HG02938 (cell line): ENCODE measurements around the gene VASH1.

Experiments used
- ATAC-seq: cut with Tn5 transposase; IDR thresholded peaks from one replicate; pipeline ENCODE4 v1.9.1; 2021; ENCODE audit warnings: mild to moderate bottlenecking, moderate library complexity; ENCODE audit not compliant: unreplicated experiment

Gene VASH1

DNA sequence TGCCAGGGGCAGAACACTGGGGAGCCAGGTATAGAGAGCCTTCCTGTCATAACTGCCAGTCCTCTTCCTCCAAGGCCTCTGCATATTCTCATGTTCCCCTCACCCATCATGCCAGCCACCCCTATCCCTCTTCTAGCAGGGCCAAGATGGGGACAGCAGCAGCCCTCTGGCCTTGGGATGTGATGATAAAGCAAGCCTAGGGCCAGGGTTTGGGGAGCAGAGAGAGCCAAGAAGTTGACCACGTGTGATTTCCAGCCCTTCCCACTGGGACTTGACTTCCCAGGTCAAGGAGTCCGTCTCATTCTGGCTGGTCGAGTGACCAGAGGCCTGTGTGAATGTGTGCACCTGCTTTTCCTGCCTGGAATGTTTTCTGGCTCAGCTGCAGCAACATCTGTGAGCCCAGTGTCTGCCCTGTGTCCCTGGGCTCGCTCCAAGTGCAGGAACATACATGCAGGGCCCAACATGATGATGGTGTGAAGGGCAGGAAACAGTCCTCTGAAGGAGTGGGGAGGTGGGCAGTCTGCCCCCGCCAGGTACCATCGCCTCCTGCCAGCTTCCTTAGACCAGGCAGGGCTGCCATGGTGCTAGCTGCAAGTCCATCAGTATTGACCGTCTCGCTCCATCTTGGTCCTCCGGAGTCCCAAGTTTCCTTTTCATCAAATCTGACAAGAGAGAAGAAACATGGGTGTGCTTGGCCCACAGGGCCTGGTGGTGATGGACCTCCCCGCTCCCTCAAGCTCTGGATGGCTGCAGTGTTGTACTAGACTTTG lies 21.0 kb downstream of the VASH1 start:
- ATAC-seq, result no peak

DNA sequence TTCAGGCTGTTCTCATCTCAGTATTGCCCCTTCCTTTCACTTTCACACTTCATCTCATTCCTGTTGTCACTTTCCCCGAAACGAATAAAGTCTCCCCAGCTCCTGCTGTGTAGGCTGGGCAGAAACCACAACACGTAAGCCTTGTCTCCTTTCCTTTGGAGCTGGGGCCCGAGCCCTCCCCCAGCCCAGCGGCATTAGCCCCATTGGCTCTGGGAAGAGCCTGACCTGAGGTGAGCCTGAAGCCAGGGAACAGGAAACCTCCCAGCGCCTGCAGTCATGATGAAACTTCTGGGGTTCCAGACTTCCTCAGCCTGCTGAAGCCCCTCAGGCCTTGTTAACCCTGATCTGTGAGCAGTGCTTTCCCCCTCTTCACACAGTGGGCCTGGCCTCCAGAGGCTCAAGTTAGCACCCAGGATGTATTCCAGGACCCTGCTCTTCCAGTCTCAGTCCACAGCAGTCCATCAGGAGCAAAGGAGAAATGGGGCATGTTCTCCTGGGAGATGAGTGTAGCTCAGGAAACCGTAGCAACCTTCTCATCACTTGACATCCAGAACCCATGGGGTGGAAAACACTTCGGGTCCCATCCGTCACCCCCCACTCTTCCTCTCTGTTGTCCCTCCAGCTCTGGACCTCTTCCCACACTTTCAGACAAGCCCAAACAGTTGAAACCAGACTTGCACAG lies 21.8 kb downstream of the VASH1 start:
- no peak for ATAC-seq

DNA sequence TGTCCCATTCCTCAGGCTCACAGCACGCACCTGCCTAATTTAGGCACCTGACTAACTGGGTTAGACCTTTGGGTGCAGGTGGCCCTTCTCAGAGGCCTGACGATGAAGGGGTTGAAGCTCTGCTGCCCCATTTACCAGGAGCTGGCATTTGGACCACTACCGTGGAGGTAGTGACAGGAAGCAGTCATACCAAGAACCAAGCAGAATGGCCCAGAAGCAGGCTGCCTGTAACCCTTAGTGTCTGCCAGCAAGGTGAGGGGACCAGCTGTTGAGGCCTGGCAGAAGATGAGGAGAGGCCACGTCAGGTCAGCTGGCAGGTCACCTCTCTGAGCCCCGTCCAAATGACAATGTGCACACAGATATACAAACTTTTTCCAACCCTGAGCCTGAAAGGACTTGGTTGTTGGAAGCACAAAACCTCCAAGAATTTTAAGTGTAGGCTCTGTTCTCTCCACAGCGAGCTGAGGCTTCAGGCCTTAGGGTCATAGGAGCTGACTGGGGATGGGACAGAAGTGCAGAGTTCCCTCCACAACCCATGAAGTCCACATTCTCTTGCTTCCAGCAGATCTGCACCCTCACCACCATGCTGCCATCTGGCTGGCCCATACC lies 23.1 kb downstream of the VASH1 start:
- ATAC-seq, result no peak

DNA sequence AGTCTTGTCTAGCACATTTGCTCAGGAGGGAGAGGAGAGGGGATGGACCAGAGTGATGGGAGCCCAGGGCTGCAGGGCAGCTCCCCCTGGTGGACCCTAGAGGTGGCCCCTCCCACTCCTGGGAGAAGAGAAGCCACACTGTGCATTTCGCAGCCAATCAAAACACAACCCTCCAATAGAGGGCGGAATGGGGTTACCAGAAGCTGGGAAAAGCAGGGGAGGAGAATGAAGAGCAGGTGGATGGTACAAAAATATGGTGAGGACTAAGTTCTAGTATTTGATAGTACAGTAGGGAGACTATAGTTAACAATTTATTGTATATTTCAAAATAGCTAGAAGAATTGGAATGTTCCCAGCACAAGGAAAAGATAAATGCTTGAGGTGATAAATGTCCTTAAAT lies 23.6 kb downstream of the VASH1 start:
- peak; percentile 82 for ATAC-seq

DNA sequence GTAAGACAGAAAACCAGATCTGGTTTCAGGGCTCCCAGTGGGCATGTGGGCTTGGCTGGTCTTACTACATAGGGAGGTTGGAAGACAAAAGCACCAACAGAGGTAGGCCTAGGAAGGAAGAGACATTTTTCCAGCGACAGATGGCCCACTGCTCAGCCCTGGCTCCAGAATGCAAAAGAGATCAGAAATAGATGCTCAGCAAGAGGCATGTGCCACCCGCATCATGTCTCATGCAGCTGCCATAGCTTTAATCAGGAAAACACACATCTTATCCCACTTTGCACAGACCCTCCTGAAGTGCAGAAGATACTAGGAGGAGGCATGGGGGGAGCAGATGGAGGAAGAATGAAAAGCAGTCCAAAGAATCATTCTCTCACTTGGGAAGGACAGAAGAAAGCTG lies 25.3 kb downstream of the VASH1 start:
- ATAC-seq, result no peak

DNA sequence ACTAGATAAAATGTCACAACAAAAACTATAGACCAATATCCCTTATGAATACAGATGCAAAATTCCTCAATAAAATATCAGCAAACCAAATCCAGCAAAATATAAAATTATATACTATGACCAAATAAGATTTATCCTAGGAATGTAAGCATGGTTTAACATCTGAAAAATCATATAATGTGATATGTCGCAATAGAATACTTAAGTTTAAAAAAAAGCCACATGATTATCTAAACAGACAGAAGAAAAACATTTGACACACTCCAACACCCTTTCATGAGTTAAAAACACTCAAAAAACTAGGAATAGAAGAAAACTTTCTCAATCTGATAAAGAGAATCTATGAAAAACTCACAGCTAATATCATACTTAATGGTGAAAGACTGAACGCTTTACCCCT lies 31.2 kb downstream of the VASH1 start:
- no peak for ATAC-seq

DNA sequence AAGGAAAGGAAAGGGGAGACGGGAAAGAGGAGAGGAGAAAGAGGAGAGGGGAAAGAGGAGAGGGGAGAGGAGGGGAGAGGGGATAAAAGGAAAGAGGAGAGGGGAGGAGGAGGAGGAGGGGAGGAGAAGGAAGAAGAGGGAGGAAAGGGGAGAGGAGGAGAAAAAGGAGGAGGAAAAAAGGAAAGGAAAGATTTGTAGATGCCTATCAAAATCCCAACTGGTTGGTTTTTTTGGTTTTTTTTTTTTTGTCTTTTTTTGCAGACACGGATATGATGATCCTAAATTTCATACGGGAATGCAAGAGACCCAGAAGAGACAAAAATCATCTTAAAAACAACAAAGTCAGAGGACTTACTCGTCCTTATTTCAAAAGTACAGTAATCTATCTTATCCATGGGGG lies 32.1 kb downstream of the VASH1 start:
- ATAC-seq, result no peak

DNA sequence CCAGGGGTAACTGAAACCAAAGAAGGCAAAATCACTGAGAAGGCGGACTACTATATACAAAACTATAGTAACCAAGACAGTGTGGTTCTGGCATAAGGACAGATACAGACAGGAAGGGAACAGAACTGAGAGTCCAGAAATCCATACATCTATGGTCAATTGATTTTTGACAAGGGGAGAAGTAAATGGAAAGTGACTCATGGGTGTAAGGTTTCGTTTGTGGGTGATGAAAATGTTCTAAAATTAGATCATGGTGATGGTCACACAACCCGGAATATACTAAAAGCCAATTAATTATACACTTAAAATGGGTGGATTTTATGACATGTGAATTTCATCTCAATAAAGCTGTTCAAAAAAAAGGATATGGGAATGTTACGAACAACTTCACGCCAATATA lies 32.7 kb downstream of the VASH1 start:
- ATAC-seq, result no peak

DNA sequence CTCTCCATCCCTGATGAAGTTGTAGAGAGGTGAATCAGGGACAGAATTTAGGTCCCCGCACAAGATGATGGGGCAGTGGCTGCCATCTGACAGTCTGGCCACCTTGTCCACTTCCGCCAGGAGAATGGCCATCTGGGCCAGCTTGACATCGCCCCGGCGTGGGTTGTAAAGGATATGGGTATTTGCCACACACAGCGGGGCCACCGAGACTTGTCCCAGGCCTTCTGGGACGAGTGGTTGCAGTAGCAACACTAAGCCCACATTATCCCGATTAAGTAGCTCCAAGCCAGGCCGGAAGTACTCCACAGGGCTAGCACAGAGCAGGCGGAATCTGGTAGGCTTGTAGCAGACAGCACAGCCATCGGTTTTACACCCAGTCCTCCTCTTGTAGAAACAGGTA lies 45.2 kb downstream of the VASH1 start:
- ATAC-seq, result no peak

DNA sequence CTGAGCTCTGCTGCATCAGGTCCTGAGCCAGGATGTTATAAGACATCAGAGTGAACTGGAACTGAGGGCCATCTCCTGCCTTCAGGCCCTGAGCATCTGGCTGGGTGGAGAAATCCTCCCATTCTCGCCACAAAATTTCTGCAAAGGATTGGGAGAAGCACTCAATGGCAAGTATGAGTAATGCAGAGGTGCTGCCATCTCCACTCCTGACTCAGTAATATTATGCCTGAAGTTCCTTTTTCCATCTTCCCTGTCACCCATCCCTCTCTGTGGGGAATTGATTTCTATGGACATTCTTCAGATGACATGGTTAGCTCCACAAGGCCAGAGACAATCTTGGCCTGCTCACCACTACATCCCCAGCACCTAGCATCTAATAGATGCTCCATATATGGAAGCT lies 46.7 kb downstream of the VASH1 start:
- no peak for ATAC-seq

DNA sequence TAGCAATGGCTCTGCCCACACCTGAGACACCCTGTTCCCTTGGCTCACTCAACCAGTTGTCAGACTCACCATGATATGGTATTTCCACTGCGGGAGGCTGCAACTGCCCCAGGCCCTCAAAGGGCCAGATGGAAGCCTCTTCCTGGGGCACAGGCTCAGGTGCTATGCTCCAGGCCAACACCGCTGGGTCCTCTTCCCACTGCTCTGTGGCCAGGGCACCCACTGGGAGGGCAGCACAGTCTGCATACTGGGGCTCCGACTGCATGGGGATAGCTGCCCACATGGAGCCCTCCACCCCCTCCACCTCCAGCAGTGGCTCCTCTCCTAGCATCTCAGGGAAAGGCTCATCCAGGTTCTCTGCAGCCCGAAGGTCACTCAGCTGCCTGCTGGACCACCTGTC lies 47.7 kb downstream of the VASH1 start:
- ATAC-seq, result no peak

DNA sequence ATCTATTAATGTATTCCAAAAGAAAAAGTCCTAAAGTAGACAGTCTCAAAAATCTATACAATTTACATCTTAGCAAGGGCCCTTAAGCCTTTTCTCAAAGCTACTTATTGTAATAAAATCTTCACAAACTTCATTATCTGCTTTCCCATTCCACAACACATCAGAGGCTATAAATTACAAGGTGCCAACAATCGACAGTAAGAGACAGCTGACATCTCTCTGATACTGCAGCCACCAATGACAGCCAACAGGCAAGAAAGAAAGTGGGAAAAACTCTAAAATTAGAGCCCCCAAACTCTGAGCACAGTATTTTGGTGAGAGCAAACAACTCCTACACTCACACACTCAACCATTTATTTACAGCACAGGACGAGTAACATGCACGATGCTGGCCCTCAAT lies 49.3 kb downstream of the VASH1 start:
- ATAC-seq, result no peak

DNA sequence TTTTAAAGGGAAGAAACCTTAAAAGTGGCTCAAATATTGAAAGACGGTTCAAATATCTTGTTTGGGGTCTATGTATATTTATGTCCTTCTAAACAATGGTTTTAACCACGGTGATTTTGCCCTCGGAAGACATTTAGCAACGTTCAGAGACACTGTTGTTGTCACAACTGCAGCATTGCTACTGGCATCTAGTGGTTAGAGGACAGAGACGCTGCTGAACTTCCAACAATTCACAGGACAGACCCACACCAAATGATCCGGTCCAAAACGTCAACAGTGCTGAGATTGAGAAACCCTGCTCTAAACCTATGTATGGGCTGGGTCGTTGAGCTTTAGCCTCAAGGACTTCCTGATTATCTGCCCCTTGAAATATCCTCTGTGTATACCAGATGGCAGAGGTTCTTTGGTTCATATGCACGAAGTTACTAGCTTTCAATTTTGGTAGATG lies 49.7 kb downstream of the VASH1 start:
- no peak for ATAC-seq

DNA sequence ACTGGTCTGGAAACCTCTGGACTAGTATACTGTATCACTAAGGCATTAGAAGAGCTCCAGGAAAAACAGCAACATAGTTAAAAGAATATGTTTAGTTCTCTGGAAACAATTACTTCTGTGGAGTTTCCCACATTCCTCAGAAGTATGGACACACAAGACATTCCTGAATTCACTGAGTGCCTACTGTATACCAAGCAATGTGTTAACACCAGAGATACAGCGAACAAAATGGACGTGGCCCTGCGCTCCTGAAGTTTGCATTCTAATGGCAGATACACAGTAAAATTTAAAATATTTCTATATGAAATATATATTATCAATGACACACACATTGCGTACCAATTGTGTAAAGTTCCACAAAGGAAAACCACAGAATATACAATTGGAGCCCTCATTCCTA lies 50.3 kb downstream of the VASH1 start:
- no peak for ATAC-seq

DNA sequence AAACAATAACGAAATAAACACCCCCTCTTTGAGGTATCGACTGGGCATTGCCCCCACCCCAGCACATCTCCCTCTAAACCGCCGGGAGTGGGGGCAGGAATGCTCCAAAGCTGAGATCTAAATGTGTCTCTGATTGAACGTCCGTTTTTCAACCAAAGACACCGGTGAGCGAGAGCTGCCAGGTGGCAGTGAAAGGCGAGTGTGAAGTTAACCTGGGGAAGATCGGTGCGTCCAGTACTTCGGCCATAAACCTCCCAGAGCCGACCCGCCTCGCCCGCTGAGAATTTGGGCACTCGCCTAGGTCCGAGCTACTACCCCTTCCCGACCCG lies 50.8 kb downstream of the VASH1 start:
- ATAC-seq, result peak; percentile 24

DNA sequence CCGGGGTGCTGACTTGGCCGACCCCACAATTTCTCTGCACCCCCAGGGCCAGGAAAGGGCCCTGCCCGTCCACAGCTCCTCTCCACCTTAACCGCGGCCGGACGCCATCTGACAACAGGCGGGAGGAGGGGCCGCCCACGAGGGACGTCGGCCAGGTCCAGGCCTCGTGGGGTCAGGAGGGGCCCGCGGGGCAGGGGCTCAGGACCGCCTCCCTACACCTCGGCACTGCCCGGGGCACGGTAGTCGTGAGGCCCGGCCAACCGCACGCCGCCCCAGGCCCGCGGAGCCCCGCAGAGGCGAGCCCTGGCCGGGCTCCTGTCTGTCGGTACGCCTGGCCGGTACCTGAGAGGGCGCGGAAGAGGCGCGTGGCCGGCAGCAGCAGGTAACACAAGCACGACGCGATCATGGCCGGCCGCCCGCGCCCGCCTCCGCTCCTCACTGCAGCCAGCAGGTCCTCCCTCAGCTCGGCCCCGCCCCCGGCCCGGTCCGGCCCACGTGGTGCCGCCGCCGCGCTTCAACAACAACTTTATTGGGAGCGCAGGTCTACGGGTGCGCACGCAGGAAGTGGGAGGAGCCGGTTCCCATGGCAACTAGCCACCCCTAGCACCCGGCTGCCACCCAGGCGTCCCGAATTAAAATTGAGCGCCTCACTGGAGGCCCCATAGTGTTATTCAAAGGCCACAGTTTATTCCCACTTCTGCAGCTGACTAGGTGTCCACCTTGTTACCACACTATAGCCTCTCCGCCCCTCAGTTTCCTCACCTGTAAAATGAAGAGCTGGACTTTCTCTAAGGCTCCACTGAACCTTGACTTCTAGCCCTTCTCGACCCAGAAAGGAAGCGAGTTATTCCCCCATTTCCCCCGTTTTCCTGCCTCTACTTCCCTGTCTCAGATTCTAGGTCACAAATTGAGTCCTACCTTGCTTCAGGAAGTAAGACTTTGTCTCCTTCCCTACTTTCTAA lies 51.4 kb downstream of the VASH1 start, which contains the start of gene ANGEL1:
Gene ANGEL1 (minus strand): TSS at position 461 of the 962 bp plus-strand sequence. CDS start 55 bp downstream, at position 406.
- peak; percentile 75 for ATAC-seq

DNA sequence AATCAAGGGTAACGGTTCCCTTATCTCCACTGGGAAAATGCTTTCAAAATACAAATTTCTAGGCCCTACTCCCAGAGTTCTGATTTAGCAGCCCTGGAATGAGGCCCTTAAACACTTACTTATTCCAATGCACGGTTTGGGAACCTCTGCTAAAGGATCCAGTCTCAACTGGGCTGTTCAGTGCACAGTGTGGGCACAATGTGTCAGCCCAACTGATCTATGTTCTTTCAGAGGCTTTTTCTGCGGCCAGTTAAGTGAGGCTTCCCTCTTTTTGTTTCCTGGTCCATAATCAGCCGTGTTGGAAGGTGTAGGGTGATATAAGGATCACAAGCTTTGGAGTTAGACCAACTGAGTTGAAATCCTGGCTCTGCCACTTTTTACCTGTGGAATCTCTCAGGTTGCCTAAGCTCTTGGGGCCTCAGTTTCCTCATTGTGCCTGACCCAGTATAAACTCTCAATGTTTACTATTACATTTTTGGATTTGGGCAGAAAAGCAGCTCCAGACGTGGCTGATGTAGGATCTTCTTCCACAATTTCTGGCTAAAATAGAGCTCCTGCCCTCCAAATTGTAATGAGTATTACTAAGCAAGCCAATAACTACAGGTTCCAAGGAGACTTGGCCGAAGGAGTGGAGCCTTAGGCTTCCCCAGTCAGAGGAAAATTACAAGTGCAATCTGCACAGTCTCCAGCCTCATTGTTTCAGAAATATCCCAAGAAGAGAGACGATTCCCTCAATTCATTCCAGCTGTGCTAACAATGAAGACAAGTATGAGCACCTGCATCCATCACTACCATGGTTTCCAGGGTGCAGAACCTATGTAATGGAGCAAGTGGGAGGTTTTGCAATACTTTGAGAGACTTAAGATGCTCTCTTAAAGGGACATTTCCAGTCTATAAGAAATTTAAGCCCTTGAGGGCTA lies 53.7 kb downstream of the VASH1 start:
- ATAC-seq, result no peak

DNA sequence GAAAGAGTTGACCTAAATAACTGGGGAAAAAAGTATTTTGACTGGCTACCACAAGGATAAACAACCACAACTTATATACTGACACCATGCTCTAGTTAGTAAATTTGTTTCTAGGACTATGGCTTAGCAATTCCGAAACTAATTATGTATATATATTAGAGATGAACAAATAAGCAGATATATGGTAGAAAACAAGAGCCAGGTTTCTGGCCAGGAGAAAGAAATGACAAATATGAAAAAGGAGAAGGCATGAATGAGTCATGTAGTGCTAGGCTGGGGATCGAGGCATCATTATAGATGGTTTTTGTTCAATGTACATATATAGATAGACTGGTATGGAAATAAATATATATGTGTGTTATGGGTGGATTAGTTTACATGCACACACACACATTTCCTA lies 59.4 kb downstream of the VASH1 start:
- no peak for ATAC-seq

DNA sequence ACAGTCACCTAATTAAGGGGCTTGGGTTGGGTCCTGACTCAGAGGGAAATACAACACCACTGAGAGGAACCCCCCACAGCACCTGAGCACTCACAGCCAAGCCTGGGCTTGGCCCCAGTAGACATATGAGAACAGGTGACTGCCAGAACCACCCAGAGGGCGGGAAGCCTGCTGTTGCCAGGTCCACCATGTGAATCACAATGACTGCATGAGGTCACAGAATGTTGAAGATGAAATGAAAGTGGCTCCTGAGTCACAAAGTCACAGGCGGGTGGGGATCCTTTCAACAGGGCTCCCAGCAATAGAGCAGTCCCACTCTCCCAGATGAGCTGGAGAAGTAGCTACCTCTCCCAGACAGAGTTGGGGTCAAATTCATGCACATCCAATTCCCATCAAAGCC lies 64.9 kb downstream of the VASH1 start, which contains the start of gene LRRC74A:
Gene LRRC74A (plus strand): TSS at position 287 of the 400 bp plus-strand sequence. CDS start 290 bp downstream, outside the sequence.
- no peak for ATAC-seq
